GM21723 (cell line): ENCODE data around the gene GFOD2.
A peak's percentile ranks its signal among the peaks of the same experiment; 100 is the strongest.

Source experiments
- ATAC-seq: cut with Tn5 transposase; IDR thresholded peaks from one replicate; pipeline ENCODE4 v1.9.1; 2021; ENCODE audit warnings: mild to moderate bottlenecking, moderate library complexity; ENCODE audit not compliant: unreplicated experiment

Gene GFOD2

DNA sequence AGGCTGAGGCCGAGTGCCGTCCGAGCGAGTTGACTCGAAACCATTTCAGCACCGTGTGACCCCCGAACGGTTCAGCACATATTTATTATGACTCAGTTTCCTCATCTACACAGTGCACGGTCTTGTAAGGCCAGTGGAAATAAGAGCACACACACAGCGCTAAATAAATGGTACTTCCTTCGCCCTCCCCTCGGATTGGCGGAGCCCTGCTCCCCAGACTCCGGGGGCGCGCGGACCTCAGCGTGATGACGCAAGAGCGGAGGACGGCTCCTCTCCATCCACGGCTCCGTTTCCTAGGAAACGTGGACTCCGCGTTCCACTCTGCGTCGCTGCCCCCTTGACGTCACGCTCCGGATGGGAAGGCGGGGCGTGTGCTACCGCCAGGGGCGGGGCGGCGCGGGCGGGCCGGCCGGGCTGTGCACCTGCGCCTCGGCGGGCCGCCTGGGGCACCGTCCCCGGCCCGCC, 58.5 kb downstream of the GFOD2 start, which contains the start of gene PARD6A:
Gene PARD6A, plus strand, starts transcription at position 397 of the 465 bp plus-strand sequence. CDS start 79 bp downstream, outside the sequence.
- ATAC-seq: peak; percentile 73

DNA sequence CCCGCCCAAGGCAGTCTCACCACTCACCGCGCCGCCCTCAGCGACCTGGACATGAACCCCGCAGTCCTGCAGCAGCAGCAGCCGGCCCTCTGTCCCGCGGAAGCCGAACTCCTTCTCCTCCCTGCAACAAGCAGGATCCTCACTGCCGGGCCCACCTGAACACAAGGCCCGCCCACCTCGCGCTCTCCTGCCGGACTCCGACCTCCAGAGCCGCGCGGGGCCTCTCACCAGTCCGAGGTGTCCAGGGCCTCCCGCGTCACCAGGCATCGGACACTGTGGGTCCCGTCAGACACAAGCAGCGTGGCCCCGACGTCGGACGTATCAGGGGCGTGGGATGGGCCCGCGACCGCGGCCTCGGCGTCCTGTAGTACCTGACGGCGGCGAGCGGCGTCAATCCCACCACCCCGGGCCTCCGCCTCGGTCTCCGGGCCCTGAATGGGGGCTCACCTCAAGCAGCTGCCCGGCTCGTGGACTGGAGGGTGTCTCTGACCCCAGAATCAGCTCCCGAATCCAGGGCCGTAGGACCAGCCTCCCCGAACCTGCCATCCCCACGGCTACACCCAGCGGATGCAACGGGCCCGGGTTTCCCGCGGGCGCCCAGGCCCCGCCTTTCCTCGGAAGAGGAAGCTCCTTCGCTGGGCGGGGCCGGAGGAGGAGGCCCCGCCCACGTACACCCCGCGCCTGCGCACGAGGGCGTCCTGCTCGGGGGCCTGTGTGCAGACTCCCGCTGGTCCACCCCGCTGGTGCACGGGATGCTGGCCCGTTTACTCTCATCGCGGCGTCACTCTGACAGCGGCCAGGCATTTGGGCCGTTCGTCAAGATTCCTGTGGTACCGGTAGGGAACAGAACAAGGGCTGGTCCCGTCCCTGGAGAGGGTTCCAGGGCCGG, 59.2 kb downstream of the GFOD2 start, which contains the start of gene ACD:
Gene ACD, minus strand, starts transcription at position 586 of the 889 bp plus-strand sequence. Its CDS starts 40 bp downstream, at position 546.
- peak; percentile 45 for ATAC-seq

DNA sequence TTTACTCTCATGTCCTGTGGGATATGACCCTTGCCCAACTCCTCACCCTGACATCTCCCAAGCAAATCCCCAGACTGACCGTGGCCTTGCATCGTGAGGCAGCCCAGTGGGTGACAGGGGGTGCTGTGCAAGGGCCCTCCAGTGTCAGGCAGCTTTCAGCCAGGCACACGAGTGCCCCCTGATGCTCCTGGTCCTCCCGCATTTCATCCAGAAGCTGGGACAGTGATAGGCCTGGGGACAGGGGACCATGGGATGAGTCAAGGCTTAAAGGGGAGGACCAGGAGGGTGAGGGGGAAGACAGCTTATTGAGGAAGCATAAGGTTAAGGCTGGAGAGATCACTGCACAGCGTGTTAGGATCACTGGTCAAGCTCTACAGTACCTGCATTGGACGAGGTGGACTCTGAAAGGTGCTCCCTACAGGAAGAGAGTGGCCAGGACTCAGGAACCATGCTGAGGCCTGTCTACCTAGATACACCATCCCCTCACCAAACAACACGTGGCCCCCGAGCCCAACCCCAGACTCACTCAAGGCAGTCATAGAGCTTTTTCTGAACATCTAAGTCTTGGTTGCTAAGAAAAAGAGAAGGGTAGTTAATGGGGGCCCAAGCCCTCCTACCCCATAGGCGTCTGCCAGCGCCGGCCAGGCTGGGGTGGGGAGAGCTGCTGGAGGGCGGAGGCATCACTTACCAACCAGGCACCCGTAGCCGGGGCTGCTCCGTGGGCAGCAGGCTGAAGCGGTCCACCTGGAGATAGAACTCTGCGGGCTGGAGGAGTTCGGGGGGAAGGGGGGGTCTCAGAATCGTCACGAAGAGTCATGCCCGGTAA, 60.1 kb downstream of the GFOD2 start:
- ATAC-seq: no peak

DNA sequence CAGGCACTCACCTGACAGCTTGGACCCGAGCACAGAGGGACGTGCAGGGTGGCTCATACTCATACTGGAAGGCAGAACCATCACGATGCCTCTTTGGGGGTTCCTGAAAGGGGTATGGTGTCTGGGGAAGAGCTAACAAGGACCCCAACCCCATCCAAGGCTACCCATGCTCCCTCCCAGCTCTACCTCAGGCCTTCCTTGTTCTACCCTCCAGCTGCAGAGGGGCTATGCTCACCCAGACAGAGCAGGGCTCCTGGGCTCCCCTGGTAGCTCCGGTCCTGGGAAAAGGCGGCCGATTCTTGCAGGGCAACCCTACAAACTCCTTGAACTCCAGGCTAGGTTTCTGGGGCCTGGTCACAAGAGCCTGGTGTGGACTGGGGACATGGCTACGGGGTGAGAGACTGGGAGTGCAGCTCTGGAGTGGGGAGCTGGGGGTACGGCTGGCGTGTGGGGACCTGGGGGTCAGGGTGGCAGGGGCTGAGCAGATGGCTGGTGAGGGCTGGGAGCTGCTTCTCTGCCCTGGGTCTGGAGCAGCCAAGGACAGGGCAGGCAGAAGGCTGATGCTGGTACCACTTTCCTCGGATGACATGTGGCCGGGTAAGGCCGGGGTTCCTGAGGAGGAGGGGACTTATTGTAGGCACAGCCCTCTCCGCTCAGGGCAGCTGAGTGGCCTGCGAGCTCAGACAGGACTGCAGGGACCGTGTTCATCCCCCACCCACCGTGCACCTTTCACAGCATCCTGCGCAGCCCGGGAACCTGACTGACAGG, 61.2 kb downstream of the GFOD2 start:
- no peak for ATAC-seq

DNA sequence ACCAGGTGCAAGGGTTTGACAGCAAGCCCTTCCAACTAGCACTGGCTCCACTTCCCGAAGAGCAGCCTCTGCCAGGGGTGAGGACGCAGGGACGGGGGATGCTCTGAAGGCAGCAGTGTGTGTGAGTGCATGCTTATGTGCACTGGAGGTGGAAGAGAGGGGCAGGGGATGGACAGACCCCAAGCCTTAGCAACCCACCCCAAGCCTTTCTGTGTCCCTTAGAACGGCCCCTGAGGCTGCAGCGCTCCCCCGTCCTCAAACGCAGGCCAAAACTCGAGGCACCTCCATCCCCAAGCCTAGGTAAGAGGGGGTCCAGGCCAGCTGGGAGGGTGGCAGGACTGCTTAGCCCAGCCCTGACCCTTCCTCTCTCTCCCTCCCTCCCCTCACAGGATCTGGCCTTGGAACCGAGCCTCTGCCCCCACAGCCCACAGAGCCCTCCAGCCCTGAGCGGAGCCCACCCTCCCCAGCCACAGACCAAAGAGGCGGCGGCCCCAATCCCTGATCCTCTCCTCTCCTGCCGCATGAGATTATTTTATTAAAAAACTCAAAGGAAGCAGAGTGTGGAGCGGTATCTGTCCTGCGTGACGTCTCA, 62.0 kb downstream of the GFOD2 start:
- no peak for ATAC-seq

DNA sequence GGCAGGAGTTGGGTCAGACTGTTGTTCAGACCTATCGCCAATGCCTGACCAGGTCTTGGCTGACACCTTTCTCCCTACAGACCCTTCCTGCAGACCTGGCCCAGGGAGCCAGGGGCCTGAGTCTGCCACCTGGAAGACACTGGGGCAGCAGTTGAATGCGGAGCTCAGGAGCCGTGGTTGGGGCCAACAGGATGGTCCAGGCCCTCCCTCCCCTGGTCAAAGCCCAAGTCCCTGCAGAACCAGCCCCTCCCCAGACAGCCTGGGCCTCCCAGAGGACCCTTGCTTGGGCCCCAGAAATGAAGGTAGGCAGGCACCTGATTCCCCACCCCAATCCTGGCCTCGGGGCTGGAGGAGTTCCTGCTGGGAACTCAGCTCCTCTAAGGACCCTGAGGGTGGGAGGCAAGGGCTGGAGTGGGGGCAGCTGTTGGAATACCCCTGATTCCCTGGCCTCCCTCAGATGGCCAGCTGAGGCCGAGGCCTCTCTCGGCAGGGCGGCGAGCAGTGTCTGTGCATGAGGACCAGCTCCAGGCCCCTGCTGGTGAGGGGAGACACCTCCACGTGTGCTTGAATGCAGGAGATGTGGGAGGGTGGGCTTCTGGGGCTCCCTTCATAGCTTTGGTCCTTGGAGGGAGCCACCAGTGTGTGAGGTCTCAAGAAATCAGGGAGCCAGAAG, 62.6 kb downstream of the GFOD2 start:
- ATAC-seq: no peak

DNA sequence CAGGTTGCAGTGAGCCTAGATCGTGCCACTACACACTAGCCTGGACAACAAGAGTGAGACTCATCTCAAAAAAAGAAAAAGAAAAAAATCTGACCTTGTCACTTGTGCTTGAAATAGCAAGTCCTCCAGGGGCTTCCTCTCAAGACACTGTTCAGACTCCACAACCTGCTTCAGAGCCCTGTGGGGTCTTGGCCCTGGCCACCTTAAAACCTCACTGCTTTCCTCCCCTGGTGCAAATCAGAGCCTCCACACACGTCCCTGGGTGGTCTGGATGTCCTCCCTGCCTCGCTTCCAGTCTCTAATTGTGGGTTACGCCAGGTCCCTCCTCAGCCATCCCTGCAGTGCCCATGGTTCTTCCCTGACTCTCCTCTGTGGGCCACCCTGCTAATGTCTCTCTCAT, 63.8 kb downstream of the GFOD2 start:
- no peak for ATAC-seq

DNA sequence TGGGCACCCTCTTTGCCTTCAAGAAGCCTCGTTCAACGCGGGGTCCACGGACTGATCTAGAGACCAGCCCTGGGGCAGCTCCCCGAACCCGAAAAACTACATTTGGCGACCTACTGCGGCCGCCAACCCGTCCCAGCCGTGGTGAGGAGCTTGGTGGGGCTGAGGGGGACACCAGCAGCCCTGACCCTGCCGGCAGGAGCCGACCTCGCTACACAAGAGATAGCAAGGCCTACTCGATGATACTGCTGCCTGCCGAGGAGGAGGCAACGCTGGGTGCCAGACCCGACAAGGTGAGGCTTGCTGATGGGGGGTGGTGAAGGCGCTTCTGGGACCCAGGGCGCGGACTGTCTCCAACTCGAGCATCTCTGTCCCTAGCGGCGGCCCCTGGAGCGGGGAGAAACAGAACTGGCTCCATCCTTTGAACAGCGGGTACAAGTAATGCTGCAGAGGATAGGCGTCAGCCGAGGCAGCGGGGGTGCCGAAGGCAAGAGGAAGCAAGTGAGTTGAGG, 64.7 kb downstream of the GFOD2 start:
- ATAC-seq: no peak

DNA sequence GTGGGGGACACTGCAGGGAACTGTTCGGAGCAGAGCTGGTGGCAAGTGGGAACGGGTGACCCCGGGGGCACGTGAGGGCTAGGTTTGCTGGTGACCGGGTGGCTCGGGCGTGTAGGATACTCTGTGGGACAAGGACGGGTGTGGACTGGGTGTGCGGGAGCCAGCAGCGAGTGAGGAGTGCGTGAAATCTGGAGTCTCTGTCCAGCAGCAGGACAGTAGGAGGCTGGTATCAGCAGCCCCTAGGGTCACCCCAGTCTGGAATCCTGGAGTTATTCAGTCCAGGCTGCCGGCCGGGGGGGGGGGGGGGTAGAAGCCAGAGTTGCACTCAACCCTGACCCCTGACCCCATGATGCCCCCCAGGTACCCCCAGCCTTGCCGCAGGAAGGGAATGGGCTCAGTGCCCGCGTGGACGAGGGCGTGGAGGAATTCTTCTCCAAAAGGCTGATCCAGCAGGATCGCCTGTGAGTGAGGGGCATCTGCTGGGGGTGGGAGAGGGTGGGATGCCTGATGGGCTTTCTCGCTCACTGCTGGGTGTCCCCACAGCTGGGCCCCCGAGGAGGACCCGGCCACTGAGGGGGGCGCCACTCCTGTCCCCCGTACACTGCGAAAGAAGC, 65.2 kb downstream of the GFOD2 start:
- no peak for ATAC-seq

DNA sequence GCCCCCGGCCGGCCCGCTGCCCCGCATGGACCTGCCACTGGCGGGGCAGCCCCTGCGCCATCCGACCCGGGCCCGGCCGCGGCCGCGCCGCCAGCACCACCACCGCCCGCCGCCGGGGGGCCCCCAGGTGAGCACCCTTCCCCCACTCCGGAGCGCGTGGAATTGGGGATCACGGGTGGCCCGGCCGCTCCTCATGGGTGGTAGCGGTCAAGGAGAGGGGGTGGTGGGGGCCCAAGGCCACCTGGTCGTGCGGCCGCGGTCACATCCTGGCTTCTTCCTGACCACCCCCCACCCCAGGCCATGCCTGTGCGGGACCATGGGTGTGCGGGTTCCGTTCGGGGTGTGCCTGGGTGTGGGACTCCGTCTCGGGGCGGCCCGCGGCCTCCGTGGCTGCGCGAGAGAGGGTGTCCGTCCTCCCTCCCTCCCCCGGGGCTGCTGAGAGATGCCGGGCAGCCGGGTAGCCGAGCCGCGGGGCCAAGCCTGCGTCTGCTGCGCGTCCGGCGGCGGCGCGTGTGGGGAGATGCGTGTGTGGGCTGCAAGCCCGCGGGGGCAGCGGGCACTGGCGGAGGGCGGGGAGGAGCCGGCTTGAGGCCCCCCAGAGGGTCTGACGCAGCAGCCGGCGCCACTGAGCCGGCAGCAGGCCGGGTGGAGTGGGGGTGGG, 65.9 kb downstream of the GFOD2 start:
- no peak for ATAC-seq

DNA sequence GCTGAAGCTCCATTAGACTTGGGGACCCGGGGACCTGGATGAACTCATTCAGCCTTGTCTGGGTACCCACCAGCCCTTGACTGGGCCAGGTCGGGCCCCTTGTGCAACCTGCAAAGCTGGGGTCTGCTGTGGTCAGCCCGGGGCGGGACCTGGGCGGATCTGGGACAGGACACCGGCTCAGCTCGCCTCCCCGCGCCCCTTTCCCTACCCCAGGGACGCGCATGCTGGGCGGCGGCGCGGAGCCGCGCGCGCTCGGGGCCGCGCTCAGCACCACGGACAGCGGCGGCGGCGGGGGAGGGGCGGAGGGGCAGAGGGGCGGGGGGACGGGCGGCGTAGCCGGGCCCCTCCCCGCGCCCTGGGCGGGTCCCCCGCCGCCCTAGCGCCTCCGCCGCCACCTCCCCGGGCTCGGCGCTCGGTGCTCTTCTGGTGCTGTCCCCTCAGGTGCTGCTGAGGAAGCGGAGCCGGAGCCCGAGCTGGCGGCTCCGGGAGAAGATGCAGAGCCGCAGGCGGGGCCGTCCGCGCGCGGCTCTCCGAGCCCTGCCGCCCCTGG, 66.5 kb downstream of the GFOD2 start:
- no peak for ATAC-seq

DNA sequence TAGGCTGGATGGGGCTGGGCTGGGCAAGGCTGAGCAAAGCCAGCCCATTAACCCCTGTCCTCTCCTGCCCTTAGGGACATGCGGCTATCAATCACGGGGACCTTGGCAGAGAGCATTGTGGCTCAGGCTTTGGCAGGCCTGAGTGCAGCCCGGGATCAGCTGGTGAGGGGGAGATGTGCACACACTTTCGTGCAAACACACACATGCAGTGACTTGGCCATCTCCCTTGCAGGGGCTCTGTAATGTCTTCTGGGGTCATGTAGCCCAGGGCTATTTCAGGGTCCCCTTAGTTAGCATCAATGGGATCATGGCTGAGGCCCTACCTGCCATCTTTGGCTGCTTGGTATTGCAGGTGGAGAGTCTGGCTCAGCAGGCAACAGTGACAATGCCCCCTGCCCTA, 67.3 kb downstream of the GFOD2 start:
- ATAC-seq: no peak

DNA sequence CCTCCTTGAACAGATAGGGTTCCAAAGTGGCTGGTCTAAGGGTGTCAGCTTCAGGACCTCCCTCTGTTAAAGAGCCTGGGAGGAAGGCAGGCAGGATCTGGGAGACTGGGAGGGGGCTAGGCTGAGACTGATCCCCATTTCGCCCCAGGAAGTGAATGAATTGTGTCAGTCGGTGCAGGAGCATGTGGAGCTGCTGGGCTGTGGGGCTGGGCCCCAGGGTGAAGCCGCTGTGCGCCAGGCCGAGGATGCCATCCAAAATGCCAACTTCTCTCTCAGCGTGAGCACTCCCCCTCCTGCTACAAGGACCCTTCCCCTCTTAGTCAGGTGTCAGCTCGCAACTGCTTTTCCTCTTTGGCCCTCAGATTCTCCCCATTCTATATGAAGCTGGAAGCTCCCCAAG, 68.1 kb downstream of the GFOD2 start:
- ATAC-seq: no peak

DNA sequence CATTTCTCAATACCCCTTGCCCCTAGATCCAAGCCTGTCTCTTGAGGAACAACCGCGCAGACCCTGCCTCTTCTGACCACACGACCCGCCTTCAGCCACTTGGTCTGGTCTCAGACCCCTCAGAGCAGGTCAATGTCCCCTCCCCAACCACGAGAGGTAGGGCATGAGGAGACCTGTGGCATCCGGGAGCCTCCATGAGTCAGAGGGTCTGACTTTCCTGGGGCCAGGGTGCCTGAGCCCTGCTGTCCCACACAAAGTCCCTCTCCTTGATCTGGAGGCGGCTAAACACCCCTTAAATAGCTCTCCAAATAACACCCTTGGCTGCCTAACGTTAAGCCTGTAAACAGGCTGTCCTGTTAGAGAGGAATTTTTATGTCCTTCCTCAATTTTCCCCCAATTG, 69.1 kb downstream of the GFOD2 start:
- ATAC-seq: no peak

DNA sequence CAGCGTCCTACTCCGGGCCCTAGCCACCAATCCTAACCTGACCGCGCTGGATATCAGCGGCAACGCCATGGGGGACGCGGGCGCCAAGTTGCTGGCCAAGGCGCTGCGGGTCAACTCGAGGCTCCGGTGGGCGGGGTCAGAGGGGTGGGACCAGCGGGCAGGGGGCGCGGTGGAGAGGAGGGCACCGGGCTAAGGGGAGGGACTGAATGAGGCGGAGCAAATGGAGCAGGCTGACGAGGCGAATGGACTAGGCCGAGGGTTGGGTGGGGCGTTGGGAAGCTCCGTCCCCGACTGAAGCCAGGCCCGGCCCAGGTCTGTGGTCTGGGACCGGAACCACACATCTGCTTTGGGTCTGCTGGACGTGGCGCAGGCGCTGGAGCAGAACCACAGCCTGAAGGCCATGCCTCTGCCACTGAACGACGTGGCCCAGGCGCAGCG, 69.6 kb downstream of the GFOD2 start:
- no peak for ATAC-seq

DNA sequence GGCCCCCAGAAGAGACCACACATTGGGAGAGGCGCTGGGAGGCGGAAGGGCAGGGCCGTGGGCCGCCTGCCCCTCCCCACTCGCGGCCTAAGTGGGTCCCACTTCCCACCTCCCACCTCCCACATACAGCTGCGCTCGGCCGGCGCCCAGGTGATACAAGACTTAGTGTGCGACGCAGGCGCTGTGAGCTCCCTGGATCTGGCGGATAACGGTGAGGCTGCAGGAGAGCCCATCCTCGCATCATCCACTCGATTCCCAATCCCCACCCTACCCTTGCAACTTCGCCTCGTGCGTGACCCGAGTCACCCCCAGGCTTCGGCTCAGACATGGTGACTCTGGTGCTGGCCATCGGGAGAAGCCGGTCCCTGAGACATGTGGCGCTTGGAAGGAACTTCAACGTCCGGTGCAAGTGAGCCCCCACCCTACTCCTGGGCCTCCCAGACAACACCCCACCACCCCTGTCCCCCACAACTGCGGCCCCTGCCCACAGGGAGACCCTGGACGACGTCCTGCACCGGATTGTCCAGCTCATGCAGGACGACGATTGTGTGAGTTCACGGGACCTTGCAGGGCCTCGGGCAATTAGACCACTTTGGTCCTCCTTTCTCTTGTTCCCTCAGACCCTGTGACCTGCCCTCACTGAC, 70.2 kb downstream of the GFOD2 start:
- no peak for ATAC-seq

DNA sequence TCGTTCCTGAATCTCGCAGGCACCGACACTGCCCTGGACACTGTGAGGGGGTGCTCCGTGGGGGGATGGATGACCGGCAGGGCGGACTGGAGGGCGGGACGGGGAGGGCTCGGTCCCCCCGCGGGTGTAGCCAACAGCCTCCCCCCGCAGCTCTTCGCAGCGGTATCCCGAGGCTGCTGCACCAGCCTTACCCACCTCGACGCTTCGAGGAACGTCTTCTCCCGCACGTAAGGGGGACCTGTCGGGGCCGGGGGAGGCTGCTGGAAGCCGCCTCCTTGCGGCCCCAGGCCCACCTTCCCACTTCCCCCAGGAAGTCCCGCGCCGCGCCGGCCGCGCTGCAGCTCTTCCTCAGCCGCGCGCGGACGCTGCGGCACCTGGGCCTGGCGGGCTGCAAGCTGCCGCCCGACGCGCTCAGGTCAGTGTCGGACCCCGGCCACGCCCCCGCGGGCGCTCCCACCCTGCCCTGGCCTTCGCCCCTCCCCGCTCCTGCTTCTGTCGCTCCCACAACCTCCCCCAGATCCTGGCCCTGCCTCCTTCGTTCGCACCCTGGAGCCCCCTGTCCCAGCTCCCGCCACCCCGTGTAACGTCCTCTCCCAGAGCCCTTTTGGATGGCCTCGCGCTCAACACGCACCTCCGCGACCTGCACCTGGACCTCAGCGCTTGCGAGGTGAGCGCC, 70.9 kb downstream of the GFOD2 start:
- ATAC-seq: no peak
